HG03469 (cell line): ENCODE measurements around the gene ATP2C1.

Experiments used
- ATAC-seq: cut with Tn5 transposase; IDR thresholded peaks from one replicate; pipeline ENCODE4 v1.9.1; 2021; ENCODE audit warnings: mild to moderate bottlenecking, moderate library complexity, moderate number of reproducible peaks; ENCODE audit not compliant: unreplicated experiment

Gene ATP2C1

DNA sequence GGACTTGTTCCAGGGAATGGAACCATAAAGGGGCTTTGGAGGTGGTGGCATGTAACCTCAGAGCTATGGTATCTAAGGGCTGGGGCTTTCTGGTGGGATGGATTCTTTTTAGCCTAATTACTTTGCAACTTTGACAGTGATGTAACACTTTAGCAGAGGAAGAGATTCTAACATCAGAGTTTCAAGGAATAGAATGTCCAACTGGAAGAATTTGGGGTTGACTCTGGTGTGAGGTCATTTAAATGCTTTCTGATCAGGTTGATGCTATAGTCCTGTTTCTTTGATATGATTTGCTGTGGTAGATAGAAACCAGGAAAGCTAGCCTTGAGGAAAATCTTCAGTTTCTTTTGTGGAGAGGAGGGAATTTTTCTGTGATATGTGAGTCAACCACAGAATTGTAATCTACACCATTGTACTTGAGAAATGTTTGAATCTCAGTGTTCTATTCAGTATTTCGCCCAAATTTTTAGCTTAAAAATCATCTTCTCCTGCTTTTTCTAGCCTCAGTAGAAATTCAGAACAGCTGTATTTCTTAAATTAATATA, 40.0 kb downstream of the ATP2C1 start:
- ATAC-seq: no peak

DNA sequence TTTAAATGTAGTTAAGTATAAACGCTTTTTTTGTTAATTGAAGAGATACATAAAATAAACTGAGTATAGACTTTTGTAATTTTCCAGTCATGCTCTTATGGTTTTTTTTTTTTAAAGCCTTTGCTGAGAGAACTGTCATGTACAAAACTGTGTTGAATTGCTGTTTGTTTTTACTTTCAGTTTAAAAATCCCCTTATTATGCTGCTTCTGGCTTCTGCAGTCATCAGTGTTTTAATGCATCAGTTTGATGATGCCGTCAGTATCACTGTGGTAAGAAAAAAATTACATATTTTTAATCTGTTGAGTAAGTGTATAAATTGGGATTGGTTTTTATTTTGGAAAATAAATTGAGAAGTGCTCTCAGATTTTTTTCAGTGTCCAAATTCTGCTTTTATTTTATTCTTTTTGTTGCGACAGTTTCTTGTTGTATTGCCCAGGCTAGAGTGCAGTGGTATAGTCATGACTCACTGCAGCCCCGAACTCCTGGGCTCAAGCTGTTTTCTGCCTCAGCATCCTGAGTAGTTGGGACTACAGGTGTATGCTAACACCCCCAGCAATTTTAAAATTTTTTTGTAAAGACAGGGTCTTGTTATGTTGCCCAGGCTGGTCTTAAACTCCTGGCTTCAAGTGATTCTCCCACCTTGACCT, 40.7 kb downstream of the ATP2C1 start:
- ATAC-seq: no peak

DNA sequence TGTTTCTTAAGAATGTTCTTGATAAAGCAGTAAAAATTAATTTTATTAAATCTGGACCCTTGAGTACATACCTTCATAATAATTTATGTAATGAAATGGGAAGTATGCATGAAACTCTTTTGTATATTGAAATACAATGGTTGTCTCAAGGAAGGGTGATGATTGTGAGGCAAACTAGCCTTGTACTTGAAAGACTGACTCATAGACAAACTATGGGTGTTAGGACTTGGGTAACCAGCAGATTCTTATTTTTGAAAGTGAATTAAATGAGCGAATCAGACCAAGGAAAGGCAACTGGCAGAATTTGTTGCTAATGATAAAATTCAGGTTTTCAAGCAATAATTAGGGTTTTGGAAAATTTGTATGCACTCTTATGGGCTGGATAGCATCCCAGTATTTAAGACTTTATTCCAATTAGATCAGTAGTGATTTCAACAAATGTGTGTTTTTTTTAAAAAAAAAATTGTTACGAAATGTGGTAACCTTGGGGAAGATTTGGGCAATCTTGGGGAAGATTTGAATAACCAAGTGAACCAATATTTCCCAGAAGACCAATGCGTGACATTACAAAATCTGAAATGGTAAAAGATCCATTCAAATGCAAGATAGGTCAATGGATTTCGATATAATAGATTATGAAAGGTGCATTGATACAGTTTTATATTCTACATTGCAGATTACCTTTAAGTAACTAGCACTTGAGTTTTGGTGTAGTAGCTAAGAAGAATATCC, 42.0 kb downstream of the ATP2C1 start:
- ATAC-seq: no peak

DNA sequence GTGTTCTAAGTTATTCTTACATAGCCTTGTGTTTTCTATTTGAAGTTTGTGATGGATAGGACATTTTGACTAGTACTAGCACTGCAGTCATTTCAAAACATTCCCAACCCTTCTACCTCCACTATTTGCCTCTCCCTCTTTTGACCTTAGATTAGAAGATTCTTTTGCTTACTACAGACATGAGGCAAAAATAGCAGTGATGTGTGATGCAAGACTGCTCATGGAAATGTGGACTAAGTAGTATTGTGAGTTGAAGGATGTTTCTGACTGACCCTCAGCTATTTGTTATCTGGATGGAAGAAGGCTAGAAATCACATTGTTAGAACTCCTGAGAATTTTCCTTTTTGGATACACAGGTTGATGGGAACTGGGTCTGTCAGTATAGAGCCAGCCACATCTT, 45.9 kb downstream of the ATP2C1 start:
- no peak for ATAC-seq

DNA sequence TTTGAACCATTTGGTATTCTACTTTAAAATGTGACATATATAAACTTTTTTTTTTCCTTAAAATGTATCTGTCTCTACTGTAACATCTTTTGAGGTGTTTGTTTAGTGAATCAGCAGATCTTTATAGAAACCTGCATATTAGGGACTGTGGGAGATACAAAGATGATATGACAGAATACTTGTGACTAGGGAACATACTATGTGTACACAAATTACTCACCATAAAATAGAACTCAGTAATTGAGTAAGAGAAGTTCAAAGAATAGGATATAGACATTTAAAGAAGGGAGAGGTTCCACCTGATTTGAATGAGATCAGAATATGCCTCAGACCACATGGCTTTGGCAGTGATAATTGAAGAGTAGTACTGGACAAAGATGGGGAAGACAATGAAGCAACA, 47.9 kb downstream of the ATP2C1 start:
- ATAC-seq: no peak

DNA sequence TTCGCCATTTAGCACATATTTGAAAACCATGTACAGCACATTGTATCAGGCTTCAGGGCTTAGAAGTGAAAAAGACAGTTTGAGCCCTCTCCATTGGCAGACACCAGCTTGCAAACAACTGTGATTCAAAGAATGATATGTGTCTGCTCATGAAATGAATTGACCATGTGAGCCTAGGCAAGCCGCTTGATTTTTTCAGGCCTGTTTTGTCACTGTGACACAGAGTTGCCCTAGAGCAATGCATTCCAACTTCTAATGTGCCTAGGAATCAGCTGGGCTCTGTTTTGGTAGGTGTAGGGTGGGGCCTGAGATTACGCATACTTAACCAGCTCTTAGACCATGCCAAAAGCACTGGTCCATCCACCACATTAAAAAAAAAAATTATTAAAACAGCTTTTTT, 53.0 kb downstream of the ATP2C1 start:
- no peak for ATAC-seq

DNA sequence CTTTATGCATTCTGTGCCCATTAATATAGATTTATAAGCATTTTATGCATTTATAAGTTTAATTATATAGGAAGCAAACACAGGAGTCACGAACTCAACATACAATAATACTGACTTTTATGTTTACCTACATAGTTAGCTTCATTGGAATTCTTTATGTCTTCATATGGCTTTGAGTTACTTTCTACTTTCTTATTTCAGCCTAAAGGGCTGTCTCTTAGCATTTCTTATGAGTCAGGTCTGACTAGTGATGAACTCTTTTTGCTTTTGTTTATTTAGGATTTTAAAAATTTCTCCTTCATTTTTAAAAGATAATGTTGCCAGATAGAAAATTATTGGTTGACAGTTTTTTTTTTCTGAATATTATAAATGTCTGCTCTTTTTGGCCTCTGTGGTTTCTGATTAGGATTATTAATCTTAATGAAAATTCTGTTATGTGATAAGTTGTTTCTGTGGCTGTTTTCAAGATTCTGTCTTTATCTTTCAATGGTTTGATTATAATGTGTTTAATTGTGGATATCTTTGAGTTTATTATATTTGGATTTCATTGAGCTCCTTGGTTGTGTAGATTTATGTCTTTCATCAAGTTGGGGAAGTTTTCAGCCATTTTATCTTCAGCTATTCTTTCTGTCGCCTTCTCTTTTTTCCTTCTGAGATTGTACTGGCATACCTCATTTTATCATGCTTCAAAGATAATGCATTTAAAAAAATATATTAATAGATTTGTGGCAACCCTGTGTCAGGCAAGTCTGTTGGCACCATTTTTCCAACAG, 54.3 kb downstream of the ATP2C1 start:
- ATAC-seq: no peak

DNA sequence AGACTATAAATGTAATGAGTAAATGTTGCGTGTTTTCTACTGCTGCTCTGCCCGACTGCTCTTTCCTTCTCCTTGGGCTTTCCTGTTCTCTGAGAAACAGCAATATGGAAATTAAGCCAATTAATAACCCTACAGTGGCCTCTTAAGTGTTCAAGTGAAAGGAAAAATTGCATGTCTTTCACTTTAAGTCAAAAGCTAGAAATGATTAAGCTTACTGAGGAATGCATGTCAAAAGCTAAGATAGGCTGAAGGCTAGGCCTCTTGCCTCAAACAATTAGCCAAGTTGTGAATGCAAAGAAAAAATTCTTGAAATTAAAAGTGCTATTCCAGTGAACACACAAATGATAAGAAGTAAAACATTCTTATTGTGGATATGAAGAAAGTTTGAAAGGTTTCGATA, 55.0 kb downstream of the ATP2C1 start:
- ATAC-seq: no peak

DNA sequence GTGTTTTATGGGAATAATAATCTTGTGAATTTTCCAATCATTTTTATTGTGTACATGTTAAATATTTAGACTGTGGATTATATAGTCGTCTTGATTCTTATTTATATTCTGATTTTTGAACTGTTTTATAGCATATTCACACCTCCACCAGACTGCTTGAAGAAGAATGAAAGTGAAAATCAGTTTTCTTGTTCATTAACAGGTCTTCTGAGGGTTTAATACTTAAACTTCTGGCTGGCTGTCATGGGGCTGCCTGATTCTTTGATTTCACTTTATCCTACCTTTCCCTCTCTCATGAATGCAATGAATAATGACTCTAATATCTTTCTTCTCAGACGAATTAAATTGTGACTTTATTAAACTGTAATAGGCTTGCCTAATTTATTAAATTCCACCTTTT, 56.2 kb downstream of the ATP2C1 start:
- ATAC-seq: no peak

DNA sequence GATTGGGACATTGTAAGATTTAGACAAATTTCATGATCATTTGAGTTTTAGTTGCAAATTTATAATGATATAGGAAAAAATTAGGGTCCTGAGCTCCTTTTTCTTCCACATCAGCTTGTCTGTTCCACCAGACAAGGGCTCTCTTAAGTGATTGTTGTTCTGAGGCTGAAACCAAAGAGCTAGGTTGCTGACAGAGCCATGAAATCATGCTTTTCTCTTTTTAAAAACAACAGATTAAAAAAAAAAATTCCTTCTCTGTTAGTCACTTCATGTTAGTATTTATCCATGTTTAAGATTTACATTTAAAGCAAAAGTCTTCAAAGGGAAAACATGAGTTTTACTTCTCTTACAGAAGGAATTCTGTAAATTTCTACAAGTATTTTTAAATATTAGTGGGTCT, 56.8 kb downstream of the ATP2C1 start:
- no peak for ATAC-seq

DNA sequence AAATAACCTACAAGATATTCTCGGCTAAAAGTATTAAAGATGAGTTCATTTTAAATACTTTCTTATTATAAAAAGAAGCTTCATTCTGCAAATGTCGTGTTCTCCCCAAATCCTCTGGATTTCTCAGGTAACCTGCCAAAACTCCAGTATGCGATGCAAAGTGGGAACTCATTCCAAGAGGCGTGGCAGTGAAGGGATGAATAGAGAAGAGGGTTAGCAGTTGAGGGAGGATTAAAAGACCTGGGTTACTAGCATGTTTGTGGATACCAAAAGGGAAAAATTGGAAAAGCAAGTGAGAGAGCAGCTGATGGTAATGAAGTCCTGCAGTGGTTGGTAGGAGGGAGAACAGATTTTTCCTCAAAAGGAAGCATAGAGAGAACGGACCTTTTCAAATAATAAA, 61.6 kb downstream of the ATP2C1 start:
- no peak for ATAC-seq

DNA sequence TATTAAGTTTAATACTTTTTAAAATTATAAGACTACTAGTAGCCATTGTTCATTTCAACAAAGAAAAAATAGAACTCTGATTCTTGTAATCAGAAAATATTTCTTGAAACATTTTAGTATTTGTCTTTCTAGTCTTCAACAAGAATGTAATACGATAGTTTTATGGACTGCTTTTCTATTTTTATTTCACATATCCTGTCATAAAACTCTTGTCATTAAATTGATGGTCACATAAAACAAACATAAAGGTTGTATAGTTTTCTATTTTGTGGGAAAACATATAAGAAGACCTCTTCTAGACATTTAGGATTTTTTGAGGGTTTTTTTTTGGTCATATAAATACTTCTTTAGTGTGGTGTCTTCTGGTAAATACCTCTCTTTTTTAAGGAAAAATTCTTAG, 62.4 kb downstream of the ATP2C1 start:
- no peak for ATAC-seq

DNA sequence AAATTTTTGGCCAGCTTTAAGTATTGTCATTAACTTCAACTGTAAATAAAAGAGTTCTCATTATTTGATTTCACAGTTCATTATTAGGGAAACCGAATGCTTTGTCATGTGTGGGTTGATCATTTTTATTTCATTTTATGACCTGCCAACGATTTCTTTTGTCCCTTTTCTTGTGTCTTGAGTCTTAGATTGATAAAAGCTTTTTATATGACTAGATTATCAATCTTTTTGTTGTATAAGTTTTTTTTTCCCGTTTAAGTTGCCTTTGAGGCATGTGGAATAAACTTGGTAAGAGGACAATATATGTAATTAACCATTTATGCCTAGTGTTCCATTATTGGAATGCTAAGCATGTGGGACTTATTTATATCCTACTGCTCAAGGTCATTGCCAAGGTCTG, 62.8 kb downstream of the ATP2C1 start:
- ATAC-seq: no peak

DNA sequence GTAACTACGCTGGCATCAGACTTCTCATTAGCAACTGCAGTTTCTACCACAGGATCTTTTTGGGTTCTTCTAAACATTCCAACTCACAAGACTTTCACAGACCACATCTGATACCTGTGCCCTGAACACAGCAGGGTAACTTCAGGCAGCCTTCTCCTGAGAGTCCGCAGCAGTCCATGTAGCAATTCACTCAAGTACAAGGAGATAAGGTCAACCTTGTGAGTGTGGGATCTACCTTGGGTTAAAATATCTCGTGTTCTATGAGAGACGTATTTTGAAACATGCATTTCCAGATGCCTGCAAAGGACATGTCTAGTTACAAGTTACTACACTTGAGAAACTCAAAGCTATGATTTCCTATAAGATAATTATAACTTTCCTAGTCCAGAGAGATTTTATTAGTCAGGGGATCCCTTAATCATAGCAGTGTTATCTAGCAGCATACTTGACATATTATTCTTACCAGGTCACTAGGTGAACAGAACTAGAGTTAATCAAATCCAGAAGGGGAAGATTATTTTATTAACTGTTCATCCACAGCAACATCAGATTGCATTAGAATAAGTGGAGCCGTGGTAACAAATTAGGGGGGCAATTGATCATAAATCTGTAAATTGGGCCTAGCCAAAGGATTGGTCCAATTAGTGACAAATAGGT, 66.4 kb downstream of the ATP2C1 start:
- no peak for ATAC-seq

DNA sequence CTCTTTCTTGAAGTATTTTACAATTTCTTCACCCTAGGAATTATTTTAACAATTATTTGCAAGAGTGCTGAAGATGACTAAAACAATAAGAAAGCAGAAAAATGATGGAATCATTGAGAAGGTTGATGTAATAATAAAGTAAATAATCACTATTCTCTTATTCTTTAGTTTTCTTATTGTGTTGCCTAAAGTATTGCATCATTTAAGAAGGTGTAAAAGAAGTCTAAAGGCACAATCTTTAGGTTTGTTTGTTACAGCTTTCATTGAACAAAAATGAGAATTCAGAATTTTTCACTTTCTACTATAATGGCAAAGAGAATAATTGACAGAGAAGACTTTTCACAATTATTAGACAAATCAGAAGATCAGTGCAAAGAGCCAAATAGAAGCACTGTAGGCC, 67.6 kb downstream of the ATP2C1 start:
- ATAC-seq: no peak

DNA sequence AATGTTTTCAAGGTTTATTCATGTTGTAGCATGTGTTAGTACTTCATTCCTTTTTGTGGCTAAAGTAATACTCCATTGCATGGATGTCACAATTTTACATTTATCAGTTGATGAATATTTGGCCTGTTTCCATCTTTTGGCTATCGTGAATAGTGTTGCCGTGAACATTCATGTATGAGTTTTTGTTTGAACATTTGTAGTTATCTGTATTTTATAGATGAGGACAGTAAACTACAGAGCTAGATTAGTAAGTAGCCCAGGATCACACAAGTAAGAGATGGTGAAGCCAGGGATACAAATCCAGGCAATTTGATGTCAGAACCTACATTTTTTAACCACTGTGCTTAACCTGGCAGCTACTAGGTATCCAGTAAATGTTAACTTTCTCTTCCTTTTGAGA, 69.6 kb downstream of the ATP2C1 start:
- ATAC-seq: no peak

DNA sequence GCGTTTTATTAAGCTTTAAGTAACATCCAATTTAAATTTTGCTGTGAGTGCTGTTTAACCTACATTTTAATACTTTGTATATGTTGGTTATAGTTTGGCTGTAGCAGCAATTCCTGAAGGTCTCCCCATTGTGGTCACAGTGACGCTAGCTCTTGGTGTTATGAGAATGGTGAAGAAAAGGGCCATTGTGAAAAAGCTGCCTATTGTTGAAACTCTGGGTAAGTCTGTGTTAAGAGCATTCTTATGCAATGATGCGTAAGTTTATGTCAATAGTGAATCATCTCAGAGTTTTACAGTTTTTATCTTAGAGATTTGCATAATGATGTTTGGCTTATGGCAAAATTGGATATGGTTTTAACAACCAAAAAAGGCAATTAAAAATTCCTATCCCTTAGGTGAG, 70.0 kb downstream of the ATP2C1 start:
- no peak for ATAC-seq

DNA sequence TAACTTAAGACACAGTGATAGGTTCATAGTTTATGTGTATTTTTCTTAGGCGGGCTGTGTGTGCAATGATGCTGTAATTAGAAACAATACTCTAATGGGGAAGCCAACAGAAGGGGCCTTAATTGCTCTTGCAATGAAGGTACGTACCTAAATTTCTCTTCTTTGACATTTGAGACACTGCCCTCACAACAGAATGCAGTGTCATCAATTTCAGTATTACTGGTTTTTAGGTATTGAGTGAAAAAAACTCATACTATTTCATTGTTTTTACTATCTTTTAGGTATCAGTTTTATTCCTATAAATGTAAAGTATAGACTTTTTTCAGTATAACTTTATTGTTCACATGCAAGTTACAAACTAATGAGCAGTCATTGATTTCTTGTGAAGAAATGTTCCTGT, 73.4 kb downstream of the ATP2C1 start:
- no peak for ATAC-seq

DNA sequence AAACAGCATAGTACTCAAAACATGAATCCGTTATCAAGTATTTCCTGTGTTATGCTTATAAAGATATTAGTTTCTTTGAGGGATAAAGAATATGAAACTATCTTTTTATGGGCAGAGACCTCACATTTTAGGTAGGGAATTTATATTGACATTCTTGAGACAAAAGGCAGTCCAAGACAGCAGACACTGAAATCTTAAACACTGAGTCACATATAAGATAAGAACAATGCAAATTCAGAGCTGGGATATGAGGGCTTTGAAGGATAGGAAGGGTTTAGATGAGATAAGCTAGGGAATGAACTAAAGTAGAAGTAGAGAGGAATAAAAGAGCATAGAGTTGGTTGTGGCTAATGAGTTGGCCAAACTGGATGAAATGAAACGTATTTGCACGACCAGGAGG, 74.3 kb downstream of the ATP2C1 start:
- no peak for ATAC-seq

DNA sequence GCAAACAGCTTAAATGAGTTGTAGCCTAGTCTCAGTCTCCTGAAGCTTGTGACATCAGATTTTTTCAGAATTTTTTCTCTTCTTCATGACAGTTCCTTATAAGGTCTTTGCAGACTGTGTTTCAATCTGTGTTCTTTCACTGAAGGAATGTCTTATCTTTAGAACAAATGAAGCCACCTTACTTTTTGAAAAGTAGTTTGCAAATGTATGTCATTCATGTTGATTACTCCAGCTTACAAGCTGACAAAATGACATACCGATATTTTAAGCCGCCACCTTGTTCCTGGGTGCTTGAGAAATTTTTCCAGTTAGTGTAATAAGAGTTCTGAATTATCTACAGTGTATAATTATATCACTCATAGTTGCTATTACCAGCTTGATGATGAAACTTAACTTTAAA, 75.7 kb downstream of the ATP2C1 start:
- ATAC-seq: no peak

DNA sequence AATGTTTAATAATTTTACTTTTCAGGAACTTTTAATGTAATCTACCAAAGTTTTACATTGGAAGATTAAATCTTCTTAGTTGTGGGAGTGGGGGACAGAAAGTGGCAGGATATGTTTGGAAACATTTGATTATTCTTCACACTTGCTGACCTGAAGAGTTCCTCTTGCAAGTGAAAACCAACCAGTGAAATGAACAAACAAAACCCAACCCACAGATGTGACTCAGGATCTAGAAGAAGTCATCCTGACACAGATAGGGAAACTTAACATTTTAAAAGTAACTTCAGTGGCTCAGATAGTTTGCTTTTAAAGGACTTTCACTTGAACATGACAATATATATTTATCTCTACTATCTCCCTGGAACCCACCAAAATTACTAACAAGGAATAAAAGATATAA, 77.3 kb downstream of the ATP2C1 start:
- no peak for ATAC-seq
